ENCODE data around the gene TRIP13.

DNA sequence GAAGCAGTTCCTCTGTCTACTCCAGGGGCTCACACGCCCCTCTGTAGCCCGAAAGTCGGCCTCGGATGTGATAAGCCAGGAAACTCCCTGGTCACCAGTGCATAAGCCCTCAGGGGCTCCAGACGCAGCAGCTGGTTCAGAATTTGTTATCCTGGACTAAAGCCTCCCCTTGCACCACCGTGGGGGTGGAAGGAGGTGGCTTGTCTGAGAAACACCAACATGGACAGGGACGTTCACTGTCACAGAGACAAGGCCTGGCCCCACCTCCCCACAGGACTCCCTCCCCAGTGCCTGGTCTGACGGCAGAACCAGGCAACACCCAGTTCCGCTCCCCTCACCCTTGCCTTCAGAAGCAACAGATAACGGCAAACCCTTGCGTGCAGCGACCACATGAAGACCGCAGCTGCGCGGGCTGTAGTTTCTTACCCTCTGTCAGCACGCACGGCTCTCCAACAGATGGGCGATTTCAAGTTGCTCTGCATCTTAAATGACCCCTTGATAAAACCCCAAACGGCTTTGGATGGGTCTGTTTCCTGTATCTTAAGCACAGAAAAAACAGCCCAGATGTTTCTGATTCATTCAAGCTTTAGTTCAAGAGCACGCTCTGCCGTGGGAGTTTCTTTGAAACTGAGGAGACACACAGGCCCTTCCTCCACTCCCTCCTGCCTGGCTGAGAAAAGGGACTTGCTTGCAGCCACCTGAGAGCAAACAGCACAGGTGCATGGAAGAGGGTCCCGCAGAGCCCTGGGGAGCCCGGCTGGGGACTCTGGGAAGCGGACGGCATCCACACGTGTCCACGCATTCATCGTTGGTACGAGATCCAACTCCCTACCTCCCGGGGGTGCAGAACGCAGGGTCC, 71.2 kb downstream of the TRIP13 start:
- TF ChIP-seq, protein P1, sequence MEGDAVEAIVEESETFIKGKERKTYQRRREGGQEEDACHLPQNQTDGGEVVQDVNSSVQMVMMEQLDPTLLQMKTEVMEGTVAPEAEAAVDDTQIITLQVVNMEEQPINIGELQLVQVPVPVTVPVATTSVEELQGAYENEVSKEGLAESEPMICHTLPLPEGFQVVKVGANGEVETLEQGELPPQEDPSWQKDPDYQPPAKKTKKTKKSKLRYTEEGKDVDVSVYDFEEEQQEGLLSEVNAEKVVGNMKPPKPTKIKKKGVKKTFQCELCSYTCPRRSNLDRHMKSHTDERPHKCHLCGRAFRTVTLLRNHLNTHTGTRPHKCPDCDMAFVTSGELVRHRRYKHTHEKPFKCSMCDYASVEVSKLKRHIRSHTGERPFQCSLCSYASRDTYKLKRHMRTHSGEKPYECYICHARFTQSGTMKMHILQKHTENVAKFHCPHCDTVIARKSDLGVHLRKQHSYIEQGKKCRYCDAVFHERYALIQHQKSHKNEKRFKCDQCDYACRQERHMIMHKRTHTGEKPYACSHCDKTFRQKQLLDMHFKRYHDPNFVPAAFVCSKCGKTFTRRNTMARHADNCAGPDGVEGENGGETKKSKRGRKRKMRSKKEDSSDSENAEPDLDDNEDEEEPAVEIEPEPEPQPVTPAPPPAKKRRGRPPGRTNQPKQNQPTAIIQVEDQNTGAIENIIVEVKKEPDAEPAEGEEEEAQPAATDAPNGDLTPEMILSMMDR (IDR thresholded peaks at IDR 0.05), result no peak
- no peak for TF ChIP-seq POLR2A (IDR thresholded peaks at IDR 0.05)

Data from thyroid gland (tissue), 4 donors.